Measurements from ENCODE around the gene PLXDC2. TPM values are rescaled to one million over a fixed set of nuclear protein-coding genes. Genes with fewer than 3 reads are reported as not detected.

The PLXDC2 gene
- polyA plus RNA-seq, 2 of the 4 experiments (the other 2 are of a cell fraction), result 0.08 to 0.09 TPM

DNA sequence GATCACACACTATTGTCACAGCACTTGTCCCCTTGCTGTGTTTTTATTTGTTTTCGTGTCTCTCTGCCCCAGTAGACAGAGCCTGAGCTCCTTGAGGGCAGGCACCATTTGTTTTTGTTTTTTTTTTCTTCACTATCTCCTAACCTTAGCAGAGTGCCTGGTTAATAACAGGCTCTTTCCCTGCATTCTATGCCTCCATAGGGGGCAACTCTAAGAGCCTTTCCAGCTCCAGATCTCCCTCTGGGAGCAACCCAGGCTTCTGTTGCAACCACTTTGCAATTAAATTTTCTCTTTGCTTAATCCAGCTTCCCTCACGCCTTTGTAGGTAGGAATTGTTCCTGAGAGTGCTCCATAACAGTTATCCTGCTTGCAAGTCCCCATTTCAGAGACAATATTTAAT lies 148.4 kb downstream of the PLXDC2 start:
- 2% methylated on average over 2 of the region's 2 CpGs for WGBS (ENCODE audit: missing lambda C conversion rate)
- ChIA-PET CTCF (no interaction called here), POLR2A (no interaction called here)
- Histone ChIP-seq H3K27ac (no peak overlapping the region), H3K4me2 (no peak overlapping the region), H3K9me3 (no peaks in the 10 kb centered on the region), H3K4me1 (no peaks in the 10 kb centered on the region), H3K4me3 (no peak overlapping the region)
- TF ChIP-seq RAD21 (conservative IDR thresholded peaks at IDR 0.05 in 1 of 2, IDR thresholded peaks at IDR 0.05 in 1 of 2), result no peak
- TF ChIP-seq, protein P1, sequence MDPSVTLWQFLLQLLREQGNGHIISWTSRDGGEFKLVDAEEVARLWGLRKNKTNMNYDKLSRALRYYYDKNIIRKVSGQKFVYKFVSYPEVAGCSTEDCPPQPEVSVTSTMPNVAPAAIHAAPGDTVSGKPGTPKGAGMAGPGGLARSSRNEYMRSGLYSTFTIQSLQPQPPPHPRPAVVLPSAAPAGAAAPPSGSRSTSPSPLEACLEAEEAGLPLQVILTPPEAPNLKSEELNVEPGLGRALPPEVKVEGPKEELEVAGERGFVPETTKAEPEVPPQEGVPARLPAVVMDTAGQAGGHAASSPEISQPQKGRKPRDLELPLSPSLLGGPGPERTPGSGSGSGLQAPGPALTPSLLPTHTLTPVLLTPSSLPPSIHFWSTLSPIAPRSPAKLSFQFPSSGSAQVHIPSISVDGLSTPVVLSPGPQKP (IDR thresholded peaks at IDR 0.05; ENCODE audit: low read depth, low read length), result no peak
- TF ChIP-seq JUN (IDR thresholded peaks at IDR 0.05), result no peak
- no peak for TF ChIP-seq MYC (IDR thresholded peaks at IDR 0.05; ENCODE audit: borderline replicate concordance, low read length)
- TF ChIP-seq SMC3 (IDR thresholded peaks at IDR 0.05), result no peak
- TF ChIP-seq HOXB5 (CRISPR knock-in tag; IDR thresholded peaks at IDR 0.05), result no peak
- no peak for TF ChIP-seq SREBF2 (IDR thresholded peaks at IDR 0.05)
- DNase-seq (ENCODE audit: low read depth in 1 of 2, low spot score in 1 of 2) (no peak), ATAC-seq (no peak), FAIRE-seq (no peak)

DNA sequence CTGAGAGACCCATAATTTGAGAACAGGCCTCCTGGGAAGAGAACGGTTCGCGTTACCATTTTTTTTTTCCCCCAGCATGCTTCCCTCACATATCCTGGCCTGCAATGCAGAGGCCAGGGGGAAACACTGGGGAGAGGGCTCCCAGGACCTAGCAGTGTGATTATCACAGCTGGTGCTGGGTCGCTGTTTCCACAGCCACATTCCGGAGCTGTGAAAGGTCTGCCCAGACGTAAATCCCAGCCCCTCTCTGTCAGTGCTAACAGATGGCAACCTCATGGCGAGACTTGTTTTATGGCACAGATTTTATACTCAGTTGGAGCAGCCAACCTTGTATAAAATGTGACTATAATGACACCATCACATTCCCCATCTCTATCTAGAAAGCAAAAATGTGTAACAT lies 150.5 kb downstream of the PLXDC2 start:
- POLR2A ChIA-PET, result no interaction called here
- no peak for TF ChIP-seq ESRRA (IDR thresholded peaks at IDR 0.05; ENCODE audit: borderline replicate concordance, low read length)
- no peak for TF ChIP-seq PHF8 (IDR thresholded peaks at IDR 0.05; ENCODE audit: borderline replicate concordance, low read depth)
- TF ChIP-seq CBX2 (IDR thresholded peaks at IDR 0.05; ENCODE audit: borderline replicate concordance, low read depth), result no peak
- no peak for TF ChIP-seq EHF (CRISPR knock-in tag; IDR thresholded peaks at IDR 0.05)
- TF ChIP-seq EHMT2 (IDR thresholded peaks at IDR 0.05; ENCODE audit: low read depth), result no peak
- TF ChIP-seq, protein P2, sequence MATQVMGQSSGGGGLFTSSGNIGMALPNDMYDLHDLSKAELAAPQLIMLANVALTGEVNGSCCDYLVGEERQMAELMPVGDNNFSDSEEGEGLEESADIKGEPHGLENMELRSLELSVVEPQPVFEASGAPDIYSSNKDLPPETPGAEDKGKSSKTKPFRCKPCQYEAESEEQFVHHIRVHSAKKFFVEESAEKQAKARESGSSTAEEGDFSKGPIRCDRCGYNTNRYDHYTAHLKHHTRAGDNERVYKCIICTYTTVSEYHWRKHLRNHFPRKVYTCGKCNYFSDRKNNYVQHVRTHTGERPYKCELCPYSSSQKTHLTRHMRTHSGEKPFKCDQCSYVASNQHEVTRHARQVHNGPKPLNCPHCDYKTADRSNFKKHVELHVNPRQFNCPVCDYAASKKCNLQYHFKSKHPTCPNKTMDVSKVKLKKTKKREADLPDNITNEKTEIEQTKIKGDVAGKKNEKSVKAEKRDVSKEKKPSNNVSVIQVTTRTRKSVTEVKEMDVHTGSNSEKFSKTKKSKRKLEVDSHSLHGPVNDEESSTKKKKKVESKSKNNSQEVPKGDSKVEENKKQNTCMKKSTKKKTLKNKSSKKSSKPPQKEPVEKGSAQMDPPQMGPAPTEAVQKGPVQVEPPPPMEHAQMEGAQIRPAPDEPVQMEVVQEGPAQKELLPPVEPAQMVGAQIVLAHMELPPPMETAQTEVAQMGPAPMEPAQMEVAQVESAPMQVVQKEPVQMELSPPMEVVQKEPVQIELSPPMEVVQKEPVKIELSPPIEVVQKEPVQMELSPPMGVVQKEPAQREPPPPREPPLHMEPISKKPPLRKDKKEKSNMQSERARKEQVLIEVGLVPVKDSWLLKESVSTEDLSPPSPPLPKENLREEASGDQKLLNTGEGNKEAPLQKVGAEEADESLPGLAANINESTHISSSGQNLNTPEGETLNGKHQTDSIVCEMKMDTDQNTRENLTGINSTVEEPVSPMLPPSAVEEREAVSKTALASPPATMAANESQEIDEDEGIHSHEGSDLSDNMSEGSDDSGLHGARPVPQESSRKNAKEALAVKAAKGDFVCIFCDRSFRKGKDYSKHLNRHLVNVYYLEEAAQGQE (IDR thresholded peaks at IDR 0.05), result no peak
- TF ChIP-seq GATA3 (IDR thresholded peaks at IDR 0.05; ENCODE audit: borderline replicate concordance), result no peak
- TF ChIP-seq, protein P3, sequence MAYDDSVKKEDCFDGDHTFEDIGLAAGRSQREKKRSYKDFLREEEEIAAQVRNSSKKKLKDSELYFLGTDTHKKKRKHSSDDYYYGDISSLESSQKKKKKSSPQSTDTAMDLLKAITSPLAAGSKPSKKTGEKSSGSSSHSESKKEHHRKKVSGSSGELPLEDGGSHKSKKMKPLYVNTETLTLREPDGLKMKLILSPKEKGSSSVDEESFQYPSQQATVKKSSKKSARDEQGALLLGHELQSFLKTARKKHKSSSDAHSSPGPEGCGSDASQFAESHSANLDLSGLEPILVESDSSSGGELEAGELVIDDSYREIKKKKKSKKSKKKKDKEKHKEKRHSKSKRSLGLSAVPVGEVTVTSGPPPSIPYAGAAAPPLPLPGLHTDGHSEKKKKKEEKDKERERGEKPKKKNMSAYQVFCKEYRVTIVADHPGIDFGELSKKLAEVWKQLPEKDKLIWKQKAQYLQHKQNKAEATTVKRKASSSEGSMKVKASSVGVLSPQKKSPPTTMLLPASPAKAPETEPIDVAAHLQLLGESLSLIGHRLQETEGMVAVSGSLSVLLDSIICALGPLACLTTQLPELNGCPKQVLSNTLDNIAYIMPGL (CRISPR knock-in tag; IDR thresholded peaks at IDR 0.05; ENCODE audit: borderline replicate concordance), result no peak
- no peak overlapping the region for H3K4me2 ChIP-seq
- DNase-seq (ENCODE audit: low read depth in 1 of 2, low spot score in 1 of 2) (no peak), ATAC-seq (no peak), FAIRE-seq (no peak)
- 65% methylated on average over 7 of the region's 7 CpGs for WGBS (ENCODE audit: missing lambda C conversion rate)
- no peaks in the 10 kb centered on the region for H3K9me3 ChIP-seq
- no peak overlapping the region for H3K27ac ChIP-seq
- H3K4me3 ChIP-seq, result no peak overlapping the region
- CTCF ChIA-PET, result no interaction called here
- H3K4me1 ChIP-seq, result no peaks in the 10 kb centered on the region

DNA sequence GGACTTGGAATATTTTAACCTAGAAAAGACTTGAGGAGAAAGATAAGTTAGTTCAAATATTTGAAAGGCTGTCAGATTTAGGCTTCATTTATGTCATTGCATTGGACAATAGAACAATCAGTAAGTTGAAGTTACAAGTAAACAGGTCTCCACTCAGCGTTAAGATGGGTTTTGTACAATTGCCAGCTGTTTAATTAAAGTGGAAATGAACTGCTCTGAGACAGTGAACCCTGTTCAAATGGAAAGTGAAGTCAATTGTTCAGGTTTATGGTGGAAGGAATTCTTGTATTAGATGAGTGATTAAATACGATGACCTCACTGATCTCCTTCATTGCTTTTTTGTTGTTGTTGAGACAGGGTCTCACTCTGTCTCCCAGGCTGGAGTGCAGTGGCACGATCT lies 151.7 kb downstream of the PLXDC2 start:
- Histone ChIP-seq H3K4me3 (no peak overlapping the region), H3K4me2 (no peak overlapping the region), H3K27ac (no peak overlapping the region), H3K9me3 (no peaks in the 10 kb centered on the region), H3K4me1 (no peaks in the 10 kb centered on the region)
- ATAC-seq (no peak), DNase-seq (ENCODE audit: low read depth in 1 of 2, low spot score in 1 of 2) (no peak), FAIRE-seq (no peak)
- POLR2A ChIA-PET, result no interaction called here
- 19% methylated on average over 3 of the region's 3 CpGs for WGBS (ENCODE audit: missing lambda C conversion rate)
- TF ChIP-seq, protein P4, sequence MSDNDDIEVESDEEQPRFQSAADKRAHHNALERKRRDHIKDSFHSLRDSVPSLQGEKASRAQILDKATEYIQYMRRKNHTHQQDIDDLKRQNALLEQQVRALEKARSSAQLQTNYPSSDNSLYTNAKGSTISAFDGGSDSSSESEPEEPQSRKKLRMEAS (IDR thresholded peaks at IDR 0.05), result no peak
- TF ChIP-seq MAZ (IDR thresholded peaks at IDR 0.05; ENCODE audit: borderline replicate concordance, low read depth, low read length) (no peak), KDM5A (IDR thresholded peaks at IDR 0.05) (no peak), FOSB (CRISPR knock-in tag; IDR thresholded peaks at IDR 0.05) (no peak), RAD21 (conservative IDR thresholded peaks at IDR 0.05 in 1 of 2, IDR thresholded peaks at IDR 0.05 in 1 of 2) (no peak)
- TF ChIP-seq, protein P1 (IDR thresholded peaks at IDR 0.05; ENCODE audit: low read depth, low read length), result no peak
- TF ChIP-seq, protein P5, sequence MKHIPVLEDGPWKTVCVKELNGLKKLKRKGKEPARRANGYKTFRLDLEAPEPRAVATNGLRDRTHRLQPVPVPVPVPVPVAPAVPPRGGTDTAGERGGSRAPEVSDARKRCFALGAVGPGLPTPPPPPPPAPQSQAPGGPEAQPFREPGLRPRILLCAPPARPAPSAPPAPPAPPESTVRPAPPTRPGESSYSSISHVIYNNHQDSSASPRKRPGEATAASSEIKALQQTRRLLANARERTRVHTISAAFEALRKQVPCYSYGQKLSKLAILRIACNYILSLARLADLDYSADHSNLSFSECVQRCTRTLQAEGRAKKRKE (CRISPR knock-in tag; IDR thresholded peaks at IDR 0.05; ENCODE audit: low read depth), result no peak
- CTCF ChIA-PET, result no interaction called here

Measured in A549 (cell line).